Fibroblast of lung (primary cell): Measurements from ENCODE around the gene ZNF557.

Experiments used
- EZH2 ChIP-seq: IDR thresholded peaks from 2 replicates; pipeline ENCODE4 v1.5.1; 2012; ENCODE audit warnings: low read length, control low read depth, mild to moderate bottlenecking; ENCODE audit errors: missing control alignments
- TF ChIP-seq, protein P1 (sequence below), 2 donors: IDR thresholded peaks in 1 of 2; conservative IDR thresholded peaks in 1 of 2; 1 replicate in 1 of 2; 2 replicates in 1 of 2; pipeline ENCODE4 v1.5.1; 2011 to 2012; ENCODE audit warnings: low read length in 2 of 2, control low read depth in 1 of 2, inconsistent platforms in 1 of 2, low read depth in 1 of 2, mild to moderate bottlenecking in 1 of 2

- TF ChIP-seq, protein P1, sequence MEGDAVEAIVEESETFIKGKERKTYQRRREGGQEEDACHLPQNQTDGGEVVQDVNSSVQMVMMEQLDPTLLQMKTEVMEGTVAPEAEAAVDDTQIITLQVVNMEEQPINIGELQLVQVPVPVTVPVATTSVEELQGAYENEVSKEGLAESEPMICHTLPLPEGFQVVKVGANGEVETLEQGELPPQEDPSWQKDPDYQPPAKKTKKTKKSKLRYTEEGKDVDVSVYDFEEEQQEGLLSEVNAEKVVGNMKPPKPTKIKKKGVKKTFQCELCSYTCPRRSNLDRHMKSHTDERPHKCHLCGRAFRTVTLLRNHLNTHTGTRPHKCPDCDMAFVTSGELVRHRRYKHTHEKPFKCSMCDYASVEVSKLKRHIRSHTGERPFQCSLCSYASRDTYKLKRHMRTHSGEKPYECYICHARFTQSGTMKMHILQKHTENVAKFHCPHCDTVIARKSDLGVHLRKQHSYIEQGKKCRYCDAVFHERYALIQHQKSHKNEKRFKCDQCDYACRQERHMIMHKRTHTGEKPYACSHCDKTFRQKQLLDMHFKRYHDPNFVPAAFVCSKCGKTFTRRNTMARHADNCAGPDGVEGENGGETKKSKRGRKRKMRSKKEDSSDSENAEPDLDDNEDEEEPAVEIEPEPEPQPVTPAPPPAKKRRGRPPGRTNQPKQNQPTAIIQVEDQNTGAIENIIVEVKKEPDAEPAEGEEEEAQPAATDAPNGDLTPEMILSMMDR (conservative IDR thresholded peaks at IDR 0.05 in 1 of 2, IDR thresholded peaks at IDR 0.05 in 1 of 2; ENCODE audit: low read depth in 1 of 2, low read length in 2 of 2) = no peak
- no peak for TF ChIP-seq EZH2
Observed at GRCh38 chr19:7088999-7089398, 19.5 kb downstream of the ZNF557 start.
